Kidney (tissue), 14 donors: ENCODE measurements around the gene MSMO1. TPM values are rescaled to one million over a fixed set of nuclear protein-coding genes. Genes with fewer than 3 reads are reported as not detected.

Experiments used
- DNase-seq, 5 donors: peaks; one replicate each; pipeline ENCODE4 v3.0.0-alpha.2; 2013 to 2020
- FAIRE-seq: peaks from 2 replicates; lab custom pipeline; 2012; peaks lifted over from hg19 to GRCh38; lab: Jason Lieb, UNC
- H3K27ac ChIP-seq, 2 donors: one replicate each; pipeline ENCODE4 v1.7.0; 2013; ENCODE audit warnings: low read depth in 2 of 2, low read length in 2 of 2, inconsistent platforms in 1 of 2
- H3K27me3 ChIP-seq: one replicate; pipeline ENCODE4 v1.7.1; 2013; ENCODE audit warnings: low read length, inconsistent platforms; ENCODE audit not compliant: control insufficient read depth, insufficient read depth
- H3K36me3 ChIP-seq, 3 donors: one replicate each; pipeline versions ENCODE4 v1.7.0 to v1.7.1; 2013; ENCODE audit warnings: low read length in 3 of 3, control low read depth in 1 of 3, inconsistent platforms in 1 of 3; ENCODE audit not compliant: insufficient read depth in 3 of 3, control insufficient read depth in 2 of 3
- H3K4me1 ChIP-seq, 3 donors: one replicate each; pipeline versions ENCODE4 v1.7.0 to v1.7.1; 2013; ENCODE audit warnings: low read length in 3 of 3, inconsistent platforms in 1 of 3, low read depth in 1 of 3; ENCODE audit not compliant: control insufficient read depth in 2 of 3, insufficient read depth in 2 of 3
- H3K4me3 ChIP-seq, 3 donors: one replicate each; pipeline versions ENCODE4 v1.7.0 to v1.8.1; 2013; ENCODE audit warnings: low read length in 3 of 3, control low read depth in 1 of 3, inconsistent platforms in 1 of 3
- H3K9ac ChIP-seq, 3 donors: one replicate each; pipeline versions ENCODE4 v1.7.0 to v1.7.1; 2013; ENCODE audit warnings: low read length in 3 of 3, control low read depth in 1 of 3, inconsistent platforms in 1 of 3
- H3K9me3 ChIP-seq, 3 donors: one replicate each; pipeline versions ENCODE4 v1.7.0 to v1.7.1; 2013; ENCODE audit warnings: low read length in 3 of 3, control low read depth in 1 of 3, inconsistent platforms in 1 of 3; ENCODE audit not compliant: control insufficient read depth in 2 of 3, insufficient read depth in 1 of 3
- intact Hi-C: fragments of 100-400 bp; cut with DNase I; formaldehyde crosslinking; loops from one replicate; pipeline ENCODE4 v1.11.1; 2022
- polyA plus RNA-seq: library from polyadenylated mRNA; stranded (reverse); fragments of 350-450 nt; fragmentation: Illumina TruSeq; extraction: RNeasy Lipid Tissue Mini Kit (QIAGEN cat#74804); gene quantifications from one replicate; pipeline ENCODE4 v1.2.3, GENCODE V29; 2014; ENCODE audit warnings: low read depth, low replicate concordance; ENCODE audit not compliant: insufficient read depth
- total RNA-seq: library from RNA; stranded (reverse); fragmentation: NEBNext Ultra II Directional; extraction: Animal tissue kit (Norgen Biotek cat#: 25700); gene quantifications from one replicate; pipeline ENCODE4 v1.2.1, GENCODE V29; 2021
- TF ChIP-seq, protein P1 (sequence below): IDR thresholded peaks from 3 replicates; pipeline ENCODE4 v1.5.1; 2012; ENCODE audit warnings: mild to moderate bottlenecking, moderate library complexity, borderline replicate concordance; ENCODE audit not compliant: insufficient read depth; ENCODE audit errors: extremely low read depth
- donor health status: control.
- donor health status: control.
- donor health status: control.
- donor health status: control.
- donor health status: control.
- donor health status: DM: yes; HTN: yes; CAD: no.
- donor health status: Normal renal cell carcinoma (clear cell type).

Gene MSMO1
- total and polyA plus RNA-seq, 2 donors from 2014 or later, result 32.4 to 91.4 TPM

DNA sequence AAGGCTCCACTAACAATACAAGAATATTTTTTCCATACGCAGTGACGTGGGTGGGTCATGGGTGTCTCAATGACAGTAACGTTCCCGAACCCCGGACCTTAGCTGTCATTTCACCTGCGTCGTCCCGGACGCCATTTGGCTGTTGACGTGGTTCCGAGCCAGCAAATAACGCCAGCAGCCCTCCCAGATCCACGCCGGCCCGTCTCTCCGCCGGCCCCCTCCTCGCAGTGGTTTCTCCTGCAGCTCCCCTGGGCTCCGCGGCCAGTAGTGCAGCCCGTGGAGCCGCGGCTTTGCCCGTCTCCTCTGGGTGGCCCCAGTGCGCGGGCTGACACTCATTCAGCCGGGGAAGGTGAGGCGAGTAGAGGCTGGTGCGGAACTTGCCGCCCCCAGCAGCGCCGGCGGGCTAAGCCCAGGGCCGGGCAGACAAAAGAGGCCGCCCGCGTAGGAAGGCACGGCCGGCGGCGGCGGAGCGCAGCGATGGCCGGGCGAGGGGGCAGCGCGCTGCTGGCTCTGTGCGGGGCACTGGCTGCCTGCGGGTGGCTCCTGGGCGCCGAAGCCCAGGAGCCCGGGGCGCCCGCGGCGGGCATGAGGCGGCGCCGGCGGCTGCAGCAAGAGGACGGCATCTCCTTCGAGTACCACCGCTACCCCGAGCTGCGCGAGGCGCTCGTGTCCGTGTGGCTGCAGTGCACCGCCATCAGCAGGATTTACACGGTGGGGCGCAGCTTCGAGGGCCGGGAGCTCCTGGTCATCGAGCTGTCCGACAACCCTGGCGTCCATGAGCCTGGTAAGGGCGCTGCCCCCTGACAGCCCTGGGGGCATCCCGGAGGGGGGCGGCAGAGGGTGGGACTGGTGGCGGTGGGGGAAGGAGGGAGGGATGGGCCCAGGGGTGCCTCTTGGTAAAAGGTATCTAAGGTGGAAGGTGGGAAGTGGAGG is 51.5 kb downstream of the MSMO1 start, which contains the start of gene CPE:
Gene CPE, plus strand, starts transcription at position 264 of the 933 bp plus-strand sequence. Its CDS starts 214 bp downstream, at position 478.
- Histone ChIP-seq H3K36me3 (no peaks in the 10 kb centered on the region), H3K27ac (peak within 1 kb of the TSS in 1 of 2 donors; percentile 44), H3K4me3 (peak within 1 kb of the TSS; percentile 49 to 84 (median 64)), H3K4me1 (peaks cover 0 to 5% (median 2%) of the 10 kb centered on the region in 3 donors), H3K9ac (peak within 1 kb of the TSS in 2 of 3 donors; percentile 53 to 71), H3K9me3 (peaks cover 0 to 3% (median 0%) of the 10 kb centered on the region in 3 donors), H3K27me3 (no peaks in the 10 kb centered on the region)
- intact Hi-C loops, result no loop called here
- DNase-seq, result peak; percentile 87 to 94 (median 90)
- FAIRE-seq, result no peak
- TF ChIP-seq, protein P1, sequence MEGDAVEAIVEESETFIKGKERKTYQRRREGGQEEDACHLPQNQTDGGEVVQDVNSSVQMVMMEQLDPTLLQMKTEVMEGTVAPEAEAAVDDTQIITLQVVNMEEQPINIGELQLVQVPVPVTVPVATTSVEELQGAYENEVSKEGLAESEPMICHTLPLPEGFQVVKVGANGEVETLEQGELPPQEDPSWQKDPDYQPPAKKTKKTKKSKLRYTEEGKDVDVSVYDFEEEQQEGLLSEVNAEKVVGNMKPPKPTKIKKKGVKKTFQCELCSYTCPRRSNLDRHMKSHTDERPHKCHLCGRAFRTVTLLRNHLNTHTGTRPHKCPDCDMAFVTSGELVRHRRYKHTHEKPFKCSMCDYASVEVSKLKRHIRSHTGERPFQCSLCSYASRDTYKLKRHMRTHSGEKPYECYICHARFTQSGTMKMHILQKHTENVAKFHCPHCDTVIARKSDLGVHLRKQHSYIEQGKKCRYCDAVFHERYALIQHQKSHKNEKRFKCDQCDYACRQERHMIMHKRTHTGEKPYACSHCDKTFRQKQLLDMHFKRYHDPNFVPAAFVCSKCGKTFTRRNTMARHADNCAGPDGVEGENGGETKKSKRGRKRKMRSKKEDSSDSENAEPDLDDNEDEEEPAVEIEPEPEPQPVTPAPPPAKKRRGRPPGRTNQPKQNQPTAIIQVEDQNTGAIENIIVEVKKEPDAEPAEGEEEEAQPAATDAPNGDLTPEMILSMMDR, result peak; percentile 34

DNA sequence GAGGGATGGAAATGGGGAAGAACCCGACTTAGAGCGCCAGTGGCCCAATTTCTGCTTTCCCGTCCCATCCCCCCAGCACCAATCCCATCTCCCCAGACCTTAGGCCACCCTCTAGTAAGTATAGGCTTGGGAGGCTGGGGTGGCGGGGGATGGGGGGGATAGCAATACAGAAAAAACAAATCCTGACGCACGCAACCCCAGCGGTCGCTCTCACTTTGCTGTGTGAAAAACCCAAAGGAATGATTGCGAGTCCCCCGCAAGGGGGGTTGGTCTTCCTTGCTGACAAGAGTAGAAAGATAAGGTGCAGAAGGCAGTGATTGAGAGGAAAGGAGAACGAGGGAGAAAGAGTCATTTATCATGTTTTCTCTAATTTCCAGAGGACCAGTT is 52.2 kb downstream of the MSMO1 start:
- intact Hi-C loops, result no loop called here
- peaks cover 0 to 5% (median 2%) of the 10 kb centered on the region in 3 donors for H3K4me1 ChIP-seq
- no peak overlapping the region for H3K27ac ChIP-seq
- H3K4me3 ChIP-seq, result peak overlapping the region in 2 of 3 donors; percentile 33 to 64
- TF ChIP-seq, protein P1, result no peak
- no peaks in the 10 kb centered on the region for H3K27me3 ChIP-seq
- H3K9ac ChIP-seq, result peak overlapping the region in 1 of 3 donors; percentile 24
- peaks cover 0 to 3% (median 0%) of the 10 kb centered on the region in 3 donors for H3K9me3 ChIP-seq
- no peak for FAIRE-seq
- DNase-seq, result peak in 3 of 5 donors; percentile 42 to 50 (median 50)
- H3K36me3 ChIP-seq, result no peaks in the 10 kb centered on the region

DNA sequence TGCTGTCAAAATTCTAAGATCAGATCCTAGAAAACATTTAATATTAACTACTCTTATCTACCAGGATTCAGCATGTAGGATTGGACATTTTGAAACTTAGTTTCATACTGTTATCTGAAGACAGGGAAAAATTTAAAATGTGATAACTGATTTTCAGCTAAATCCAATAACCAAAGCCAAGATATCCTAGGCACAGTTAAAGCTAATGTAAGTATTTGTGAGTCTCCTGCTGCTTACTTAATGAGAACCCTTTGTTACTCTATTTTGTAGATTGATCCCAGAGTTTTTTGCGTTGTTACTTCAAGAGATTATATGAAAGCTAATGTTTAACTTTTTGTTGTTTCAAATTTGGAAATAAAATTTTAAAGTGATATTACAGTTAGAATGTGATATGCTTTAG is 53.3 kb downstream of the MSMO1 start:
- H3K27ac ChIP-seq, result no peak overlapping the region
- intact Hi-C loops, result no loop called here
- TF ChIP-seq, protein P1, result no peak
- H3K27me3 ChIP-seq, result no peaks in the 10 kb centered on the region
- no peak for FAIRE-seq
- no peak for DNase-seq
- no peaks in the 10 kb centered on the region for H3K9me3 ChIP-seq
- no peak overlapping the region for H3K4me3 ChIP-seq
- no peaks in the 10 kb centered on the region for H3K36me3 ChIP-seq
- H3K4me1 ChIP-seq, result peaks cover 0 to 5% (median 2%) of the 10 kb centered on the region in 3 donors
- H3K9ac ChIP-seq, result no peak overlapping the region
